Type B pancreatic cell (in vitro differentiated cells): ENCODE results near the gene POLR2J3. TPM values are rescaled to one million over a fixed set of nuclear protein-coding genes. Genes with fewer than 3 reads are reported as not detected.
"Not testable (repeated sequence)": the region's sequence is repeated elsewhere in the genome, so short reads cannot be mapped to it uniquely, and the experiment has no call there.

ENCODE experiments used
- DNase-seq: peaks from one replicate; pipeline ENCODE4 v3.0.0; 2021; ENCODE audit warnings: mixed read lengths; ENCODE audit not compliant: unreplicated experiment; ENCODE audit errors: extremely low spot score
- H3K27ac Mint-ChIP-seq: 2 replicates; pipeline ENCODE4 v1.8.0; 2021; ENCODE audit warnings: mild to moderate bottlenecking, mixed read lengths
- H3K27me3 Mint-ChIP-seq: 2 replicates; pipeline ENCODE4 v1.8.0; 2021; ENCODE audit warnings: mixed read lengths
- H3K36me3 Mint-ChIP-seq: 2 replicates; pipeline ENCODE4 v1.8.0; 2021; ENCODE audit warnings: mixed read lengths
- H3K4me1 Mint-ChIP-seq: one replicate; pipeline ENCODE4 v1.8.0; 2021; ENCODE audit warnings: mixed read lengths; ENCODE audit not compliant: unreplicated experiment
- H3K4me3 Mint-ChIP-seq: 2 replicates; pipeline ENCODE4 v1.8.0; 2021; ENCODE audit warnings: mild to moderate bottlenecking, mixed read lengths
- H3K9me3 Mint-ChIP-seq: 2 replicates; pipeline ENCODE4 v1.8.0; 2021; ENCODE audit warnings: mixed read lengths
- total RNA-seq: library from RNA; stranded (reverse); gene quantifications from 2 replicates; pipeline ENCODE4 v1.2.1, GENCODE V29; 2021; ENCODE audit warnings: low replicate concordance

POLR2J3 gene
- total RNA-seq, 1 donor from 2014 or later = 24.0 TPM

DNA sequence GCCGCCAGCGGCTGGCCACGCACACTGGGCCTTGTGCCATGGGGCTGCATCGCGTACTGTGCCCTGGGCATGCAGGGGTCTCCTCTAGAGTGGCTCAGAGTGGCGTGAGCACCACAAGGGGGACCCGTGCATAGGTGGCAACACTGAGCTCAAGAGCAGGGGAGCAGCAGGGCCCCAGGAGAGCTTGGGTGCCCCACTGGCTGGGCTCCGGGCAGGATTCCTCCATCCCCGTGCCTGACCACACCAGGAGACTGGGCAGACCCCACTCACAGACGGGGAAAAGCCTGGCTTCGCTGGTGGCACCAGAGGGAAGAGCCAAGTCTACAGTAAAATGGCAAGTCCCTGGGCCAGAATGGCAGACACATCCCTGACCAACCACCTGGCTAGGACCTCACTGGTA lies 3.8 kb downstream of the POLR2J3 start:
- not testable (repeated sequence) for H3K4me3 Mint-ChIP-seq, DNase-seq, H3K27me3 Mint-ChIP-seq, H3K4me1 Mint-ChIP-seq, H3K27ac Mint-ChIP-seq, H3K36me3 Mint-ChIP-seq, H3K9me3 Mint-ChIP-seq

DNA sequence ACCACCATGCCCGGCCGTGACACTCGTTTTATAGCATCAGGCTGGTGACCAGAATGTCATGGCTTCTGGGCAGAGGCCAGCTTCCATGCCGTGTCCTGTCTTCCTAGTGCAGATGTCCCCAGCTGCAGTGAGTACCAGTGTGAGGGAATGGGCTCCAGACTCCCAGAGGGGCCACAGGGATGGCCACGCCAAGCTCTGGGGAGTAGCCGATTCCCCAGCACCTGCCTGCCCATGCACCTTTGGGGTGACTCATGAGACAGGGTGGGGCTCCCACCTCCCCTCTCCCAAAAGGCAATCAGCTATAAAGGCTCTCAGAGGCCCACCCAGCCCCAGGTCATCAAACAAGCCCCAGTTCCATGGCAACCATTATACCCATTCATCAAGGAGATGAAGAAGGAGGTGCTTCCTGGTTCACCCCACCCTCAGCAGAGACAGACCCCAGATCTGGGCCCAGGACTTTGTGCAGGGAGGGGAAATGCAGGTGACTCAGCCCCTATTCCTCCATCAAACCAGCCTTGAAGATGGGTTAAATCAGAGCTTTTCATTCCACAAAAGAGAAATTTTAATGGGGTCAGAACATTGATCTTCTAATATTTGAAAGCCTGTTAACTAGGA lies 21.5 kb downstream of the POLR2J3 start, which contains the start of gene SPDYE2:
TSS of gene SPDYE2 (plus strand) at position 419 of the 615 bp plus-strand sequence. CDS start 2,030 bp downstream, outside the sequence.
- H3K4me1 Mint-ChIP-seq, H3K4me3 Mint-ChIP-seq, H3K36me3 Mint-ChIP-seq, DNase-seq, H3K27ac Mint-ChIP-seq, H3K9me3 Mint-ChIP-seq, H3K27me3 Mint-ChIP-seq: not testable (repeated sequence)

DNA sequence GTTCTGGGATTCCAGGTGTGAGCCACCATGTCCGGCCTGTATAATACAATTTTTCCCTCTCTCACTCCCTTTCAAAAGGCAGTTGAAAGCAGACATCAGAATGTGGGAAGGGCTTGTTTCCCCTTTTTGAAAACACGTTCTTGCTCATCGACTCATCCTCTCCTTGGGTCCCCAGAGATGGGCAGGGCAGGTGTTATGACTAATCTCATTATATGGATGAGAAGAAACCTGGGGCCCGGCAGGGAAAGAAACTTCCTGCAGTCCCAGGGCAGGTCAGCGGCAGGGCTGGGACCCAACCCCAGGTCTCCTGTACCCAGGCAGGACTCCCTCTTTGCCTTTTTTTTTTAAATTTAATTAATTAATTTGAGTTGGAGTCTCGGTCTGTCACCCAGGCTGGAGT lies 26.0 kb downstream of the POLR2J3 start:
- H3K36me3 Mint-ChIP-seq, H3K4me1 Mint-ChIP-seq, H3K27ac Mint-ChIP-seq, DNase-seq, H3K27me3 Mint-ChIP-seq, H3K9me3 Mint-ChIP-seq, H3K4me3 Mint-ChIP-seq: not testable (repeated sequence)

DNA sequence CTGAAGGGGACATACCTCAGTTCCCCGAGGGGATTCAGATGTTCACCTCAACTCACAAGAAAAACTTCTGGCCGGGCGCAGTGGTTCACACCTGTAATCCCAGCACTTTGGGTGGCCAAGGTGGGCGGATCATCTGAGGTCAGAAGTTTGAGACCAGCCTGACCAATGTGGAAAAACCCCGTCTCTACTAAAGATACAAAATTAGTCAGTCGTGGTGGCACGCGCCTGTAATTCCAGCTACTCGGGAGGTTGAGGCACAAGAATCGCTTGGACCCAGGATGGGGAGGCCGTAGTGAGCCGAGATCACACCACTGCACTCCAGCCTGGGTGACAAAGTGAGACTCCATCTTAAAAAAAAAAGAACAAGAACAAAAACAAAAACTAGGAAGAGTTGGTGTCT lies 27.1 kb downstream of the POLR2J3 start:
- H3K27ac Mint-ChIP-seq, H3K36me3 Mint-ChIP-seq, H3K4me1 Mint-ChIP-seq, H3K9me3 Mint-ChIP-seq, DNase-seq, H3K4me3 Mint-ChIP-seq, H3K27me3 Mint-ChIP-seq: not testable (repeated sequence)

DNA sequence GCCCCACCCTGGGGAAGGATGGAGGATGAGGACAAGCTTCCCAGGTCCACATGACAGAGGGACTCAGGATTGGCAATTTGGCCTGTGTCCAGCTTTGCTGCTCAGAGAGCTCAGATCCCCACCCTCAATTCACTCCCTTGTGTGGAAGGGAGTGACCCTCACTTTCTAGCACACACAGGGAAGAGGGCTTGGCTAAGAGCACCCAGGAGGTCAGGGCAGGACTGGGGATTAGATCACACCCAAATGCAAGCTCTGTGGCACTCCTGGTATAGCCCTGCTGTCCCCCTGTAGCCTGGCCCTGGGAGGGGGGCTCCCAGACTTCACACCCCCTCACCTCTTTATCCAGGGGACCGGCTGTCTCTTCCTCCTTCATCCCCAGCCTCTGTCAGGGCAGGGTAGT lies 28.0 kb downstream of the POLR2J3 start:
- H3K4me3 Mint-ChIP-seq, H3K36me3 Mint-ChIP-seq, H3K9me3 Mint-ChIP-seq, H3K27ac Mint-ChIP-seq, H3K27me3 Mint-ChIP-seq, DNase-seq, H3K4me1 Mint-ChIP-seq: not testable (repeated sequence)

DNA sequence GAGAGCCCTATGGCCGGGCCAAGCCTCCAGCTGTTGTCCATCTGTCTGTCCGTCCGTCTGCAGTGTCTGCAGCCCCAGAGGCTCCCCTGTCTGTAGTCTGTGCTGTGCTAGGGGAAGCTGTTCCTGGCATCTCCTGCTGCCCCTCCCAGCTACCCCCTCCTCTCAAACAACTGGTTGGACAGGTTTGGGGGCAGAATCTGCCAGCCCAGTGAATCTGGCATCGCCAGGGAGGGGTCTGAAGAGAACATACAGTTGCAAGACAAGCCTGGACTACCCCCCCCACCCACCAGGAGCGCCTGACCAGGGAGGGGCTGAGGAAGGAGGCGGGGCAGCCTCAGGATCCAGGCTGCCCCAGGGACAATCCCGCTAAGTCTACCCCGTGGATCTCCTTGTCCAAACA lies 28.8 kb downstream of the POLR2J3 start, which contains the start of gene UPK3BL2:
TSS of gene UPK3BL2 (minus strand) at position 101 of the 400 bp plus-strand sequence. CDS start at position 41, 60 bp downstream.
- H3K27me3 Mint-ChIP-seq, H3K9me3 Mint-ChIP-seq, DNase-seq, H3K36me3 Mint-ChIP-seq, H3K27ac Mint-ChIP-seq, H3K4me1 Mint-ChIP-seq, H3K4me3 Mint-ChIP-seq: not testable (repeated sequence)

DNA sequence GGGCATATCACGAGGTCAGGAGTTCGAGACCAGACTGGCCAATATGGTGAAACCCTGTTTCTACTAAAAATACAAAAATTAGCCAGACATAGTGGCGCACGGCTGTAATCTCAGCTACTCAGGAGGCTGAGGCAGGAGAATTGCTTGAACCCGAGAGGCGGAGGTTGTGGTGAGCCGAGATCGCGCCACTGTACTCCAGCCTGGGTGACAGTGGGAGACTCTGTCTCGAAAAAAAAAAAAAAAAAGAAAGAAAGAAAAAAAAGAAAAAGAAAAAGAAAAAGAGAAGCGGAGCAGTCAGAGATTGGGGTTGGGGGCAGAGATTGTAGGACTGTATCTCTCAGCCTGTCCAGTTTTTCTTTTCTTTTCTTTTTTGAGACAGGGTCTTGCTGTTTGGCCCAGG lies 29.6 kb downstream of the POLR2J3 start:
- H3K4me3 Mint-ChIP-seq, H3K27me3 Mint-ChIP-seq, H3K4me1 Mint-ChIP-seq, H3K27ac Mint-ChIP-seq, H3K36me3 Mint-ChIP-seq, H3K9me3 Mint-ChIP-seq, DNase-seq: not testable (repeated sequence)

DNA sequence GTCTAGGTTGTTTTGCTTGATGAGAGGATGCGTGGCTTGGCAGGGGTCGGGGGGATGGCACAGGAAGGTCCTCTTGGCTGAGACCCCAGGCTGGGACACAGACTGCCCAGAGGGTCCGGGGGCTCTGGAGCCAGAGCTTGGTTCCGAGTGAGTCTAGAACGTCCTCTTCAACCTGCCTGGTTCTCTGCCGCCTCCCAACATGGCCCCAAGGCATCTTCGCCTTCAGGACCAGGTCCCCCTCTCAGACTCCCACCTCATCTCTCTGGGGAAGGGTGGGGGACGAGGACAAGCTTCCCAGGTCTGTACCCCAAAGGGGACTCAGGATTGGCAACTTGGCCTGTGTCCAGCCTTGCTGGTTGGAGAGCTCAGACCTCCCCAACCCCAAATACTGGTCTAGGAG lies 30.3 kb downstream of the POLR2J3 start:
- not testable (repeated sequence) for H3K4me3 Mint-ChIP-seq, DNase-seq, H3K9me3 Mint-ChIP-seq, H3K36me3 Mint-ChIP-seq, H3K4me1 Mint-ChIP-seq, H3K27me3 Mint-ChIP-seq, H3K27ac Mint-ChIP-seq

DNA sequence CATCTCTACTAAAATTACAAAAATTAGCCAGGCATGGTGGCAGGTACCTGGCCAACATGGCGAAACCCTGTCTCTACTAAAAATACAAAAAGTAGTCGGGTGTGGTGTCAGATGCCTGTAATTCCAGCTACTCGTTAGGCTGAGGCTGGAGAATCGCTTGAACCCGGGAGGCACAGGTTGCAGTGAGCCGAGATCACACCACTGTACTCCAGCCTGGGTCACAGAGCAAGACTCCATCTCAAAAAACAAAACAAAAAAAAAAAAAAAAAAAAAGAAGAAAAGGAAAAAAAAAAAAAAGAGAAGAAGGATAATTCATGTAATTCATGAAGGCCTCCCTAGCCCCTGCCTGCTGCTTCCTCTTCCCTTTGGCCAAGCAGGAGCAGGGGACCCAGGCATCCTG lies 31.8 kb downstream of the POLR2J3 start:
- H3K4me3 Mint-ChIP-seq, DNase-seq, H3K27me3 Mint-ChIP-seq, H3K4me1 Mint-ChIP-seq, H3K36me3 Mint-ChIP-seq, H3K9me3 Mint-ChIP-seq, H3K27ac Mint-ChIP-seq: not testable (repeated sequence)

DNA sequence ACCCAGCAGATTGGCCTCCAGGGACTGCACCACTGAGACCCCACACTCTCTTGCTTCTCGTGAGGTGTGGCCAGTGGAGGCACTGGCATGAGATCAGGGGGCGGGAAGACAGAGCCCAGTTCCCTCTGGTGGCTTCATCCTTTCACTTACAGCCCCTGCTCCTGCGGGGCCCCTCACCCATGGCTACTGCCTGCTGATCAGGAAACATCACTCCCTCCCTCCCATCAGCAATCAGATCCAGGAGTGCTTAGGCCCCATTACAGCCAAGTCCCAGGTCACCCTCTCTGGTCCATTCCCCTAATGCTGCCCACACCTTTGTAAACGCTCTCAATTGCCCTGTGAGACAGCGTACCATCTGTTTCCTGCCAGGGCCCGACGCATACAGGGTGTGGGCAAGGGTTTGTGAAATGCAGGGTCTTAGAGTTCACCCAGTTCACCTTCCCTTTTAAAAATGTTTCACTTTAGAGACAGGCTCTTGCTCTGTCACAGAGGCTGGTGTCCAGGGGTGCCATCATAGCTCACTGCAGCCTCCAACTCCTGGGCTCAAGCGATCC lies 37.2 kb downstream of the POLR2J3 start:
- DNase-seq, H3K36me3 Mint-ChIP-seq, H3K9me3 Mint-ChIP-seq, H3K27ac Mint-ChIP-seq, H3K4me1 Mint-ChIP-seq, H3K4me3 Mint-ChIP-seq, H3K27me3 Mint-ChIP-seq: not testable (repeated sequence)

DNA sequence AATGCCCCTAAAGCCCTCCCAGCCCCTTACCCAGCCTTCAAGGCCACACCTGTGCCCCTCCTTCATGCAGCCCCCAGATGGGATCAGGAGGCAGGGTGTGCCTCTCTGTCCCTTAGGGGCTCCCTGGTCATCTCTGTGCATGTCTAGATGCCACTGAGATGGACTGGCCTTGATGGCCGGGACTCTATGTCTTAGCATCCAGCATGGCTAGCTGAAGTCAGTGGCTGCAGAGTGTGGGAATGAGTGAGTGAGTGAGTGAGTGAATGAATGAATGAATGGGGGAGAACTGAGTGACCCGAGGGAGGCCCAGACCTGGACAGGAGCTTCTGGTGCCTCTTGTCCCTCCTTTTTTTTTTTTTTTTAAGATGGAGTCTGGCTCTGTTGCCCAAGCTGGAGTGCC lies 40.3 kb downstream of the POLR2J3 start:
- DNase-seq, H3K27ac Mint-ChIP-seq, H3K36me3 Mint-ChIP-seq, H3K4me1 Mint-ChIP-seq, H3K27me3 Mint-ChIP-seq, H3K4me3 Mint-ChIP-seq, H3K9me3 Mint-ChIP-seq: not testable (repeated sequence)

DNA sequence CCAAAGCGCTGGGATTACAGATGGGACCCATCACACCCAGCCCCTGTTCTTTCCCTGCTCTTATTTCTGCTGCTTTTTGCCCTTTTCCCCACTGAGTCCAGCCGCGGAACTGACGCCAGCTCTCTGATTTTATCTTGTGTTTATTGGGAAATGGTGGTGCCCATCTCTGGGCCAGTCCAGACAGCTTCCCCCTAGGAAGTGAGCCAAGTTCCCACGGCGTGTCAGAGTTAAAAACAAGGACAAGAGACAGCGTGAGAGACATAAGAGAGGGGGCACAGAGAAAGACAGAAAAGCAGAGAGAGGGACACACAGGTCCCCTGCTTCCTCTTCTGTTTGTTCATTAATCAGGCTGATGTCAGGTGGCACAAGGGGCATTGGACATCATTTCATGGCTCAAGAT lies 40.8 kb downstream of the POLR2J3 start:
- H3K36me3 Mint-ChIP-seq, H3K27ac Mint-ChIP-seq, H3K4me3 Mint-ChIP-seq, H3K27me3 Mint-ChIP-seq, H3K4me1 Mint-ChIP-seq, DNase-seq, H3K9me3 Mint-ChIP-seq: not testable (repeated sequence)

DNA sequence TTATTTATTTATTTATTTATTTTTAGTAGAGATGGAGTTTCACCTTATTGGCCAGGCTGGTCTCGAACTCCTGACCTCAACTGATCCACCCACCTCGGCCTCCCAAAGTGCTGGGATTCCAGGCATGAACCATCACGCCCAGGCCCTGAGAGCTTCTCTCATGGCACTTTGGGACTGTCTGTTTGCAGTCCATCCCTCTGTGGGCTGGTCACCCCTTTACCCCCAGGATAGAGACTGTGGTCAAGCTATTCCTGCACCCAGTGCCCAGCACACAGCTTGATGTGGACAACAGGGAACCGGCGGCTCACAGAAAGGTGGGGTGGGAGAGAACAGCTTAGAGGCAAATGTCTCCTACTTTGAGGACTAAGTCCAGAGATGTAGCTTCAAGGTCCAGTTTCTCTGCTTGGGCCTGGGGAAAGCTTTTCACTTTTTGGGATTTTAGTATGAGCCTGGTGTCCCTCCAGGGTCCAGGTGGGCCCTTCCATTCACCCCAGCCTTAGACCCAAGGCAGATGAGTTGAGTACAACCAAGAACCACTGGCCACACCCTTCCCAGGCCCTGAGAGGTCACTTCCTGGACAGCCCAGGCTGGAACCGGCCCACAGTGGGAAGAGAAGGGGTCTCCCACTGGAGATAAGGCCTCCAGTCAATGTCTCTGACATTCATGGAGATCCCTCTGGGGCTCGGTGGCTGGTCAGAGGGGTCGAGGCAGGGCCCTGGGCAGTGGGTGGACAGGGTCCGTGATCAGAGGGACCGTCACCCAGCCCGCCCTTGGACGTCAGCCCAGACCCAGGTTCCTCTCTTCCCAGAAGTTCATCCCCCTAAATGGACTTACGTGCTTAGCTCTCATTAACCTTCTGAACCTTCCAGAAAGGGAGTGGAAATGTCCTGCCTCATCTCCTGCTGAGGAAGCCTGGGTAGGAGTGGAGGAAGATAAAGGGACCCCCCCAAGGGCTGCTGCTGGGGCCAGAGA lies 44.3 kb downstream of the POLR2J3 start:
- H3K4me1 Mint-ChIP-seq = not testable (repeated sequence)

DNA sequence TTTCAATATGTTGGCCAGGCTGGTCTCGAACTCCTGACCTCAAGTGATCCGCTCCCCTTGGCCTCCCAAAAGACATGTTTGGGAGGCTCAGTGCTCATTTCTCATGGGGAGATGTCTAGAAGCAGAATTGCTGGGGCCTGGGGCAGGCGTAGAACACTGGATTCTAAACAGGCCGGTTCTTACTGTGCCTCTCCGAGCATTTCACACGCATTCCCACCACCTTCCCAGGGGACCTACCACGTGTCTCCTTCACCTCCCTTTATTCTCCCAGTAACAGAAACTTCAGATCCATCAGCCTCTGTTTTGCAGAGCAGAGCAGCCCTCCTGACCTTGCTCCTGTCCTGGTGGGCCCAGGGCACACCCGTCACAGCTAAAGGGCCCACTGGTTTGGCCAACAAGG lies 45.2 kb downstream of the POLR2J3 start:
- not testable (repeated sequence) for H3K36me3 Mint-ChIP-seq, H3K4me1 Mint-ChIP-seq, H3K9me3 Mint-ChIP-seq, H3K27ac Mint-ChIP-seq, DNase-seq, H3K27me3 Mint-ChIP-seq, H3K4me3 Mint-ChIP-seq

More for the DNA sequence above, 44.3 kb downstream of the POLR2J3 start:
- H3K36me3 Mint-ChIP-seq, H3K27ac Mint-ChIP-seq, H3K27me3 Mint-ChIP-seq, H3K9me3 Mint-ChIP-seq, H3K4me3 Mint-ChIP-seq, DNase-seq: not testable (repeated sequence)
